ENCODE data around the gene TRIO.

- TF ChIP-seq CTCF (IDR thresholded peaks at IDR 0.05) = no peak
- TF ChIP-seq CHD2 (IDR thresholded peaks at IDR 0.05; ENCODE audit: low read length, partially characterized antibody) = no peak
- TF ChIP-seq POLR2AphosphoS5 (IDR thresholded peaks at IDR 0.05; ENCODE audit: low read depth, low read length) = no peak
Measured at GRCh38 chr5:14204011-14204670, 61.0 kb downstream of the TRIO start.
